Measurements from ENCODE around the gene FGD3. TPM values are rescaled to one million over a fixed set of nuclear protein-coding genes. Genes with fewer than 3 reads are reported as not detected.

The FGD3 gene
- total and polyA plus RNA-seq, 2 experiments from 2014 or later: 5.8 to 6.5 TPM

- WGBS (ENCODE audit: low lambda C conversion rate, missing lambda C conversion rate): 93% methylated on average over 4 of the region's 4 CpGs
Measured at GRCh38 chr9:93024646-93024910, 77.3 kb downstream of the FGD3 start.

GRCh38 chr9:93024986-93025630 lies 77.8 kb downstream of the FGD3 start:
- TF ChIP-seq, protein P1, sequence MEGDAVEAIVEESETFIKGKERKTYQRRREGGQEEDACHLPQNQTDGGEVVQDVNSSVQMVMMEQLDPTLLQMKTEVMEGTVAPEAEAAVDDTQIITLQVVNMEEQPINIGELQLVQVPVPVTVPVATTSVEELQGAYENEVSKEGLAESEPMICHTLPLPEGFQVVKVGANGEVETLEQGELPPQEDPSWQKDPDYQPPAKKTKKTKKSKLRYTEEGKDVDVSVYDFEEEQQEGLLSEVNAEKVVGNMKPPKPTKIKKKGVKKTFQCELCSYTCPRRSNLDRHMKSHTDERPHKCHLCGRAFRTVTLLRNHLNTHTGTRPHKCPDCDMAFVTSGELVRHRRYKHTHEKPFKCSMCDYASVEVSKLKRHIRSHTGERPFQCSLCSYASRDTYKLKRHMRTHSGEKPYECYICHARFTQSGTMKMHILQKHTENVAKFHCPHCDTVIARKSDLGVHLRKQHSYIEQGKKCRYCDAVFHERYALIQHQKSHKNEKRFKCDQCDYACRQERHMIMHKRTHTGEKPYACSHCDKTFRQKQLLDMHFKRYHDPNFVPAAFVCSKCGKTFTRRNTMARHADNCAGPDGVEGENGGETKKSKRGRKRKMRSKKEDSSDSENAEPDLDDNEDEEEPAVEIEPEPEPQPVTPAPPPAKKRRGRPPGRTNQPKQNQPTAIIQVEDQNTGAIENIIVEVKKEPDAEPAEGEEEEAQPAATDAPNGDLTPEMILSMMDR (IDR thresholded peaks at IDR 0.05; ENCODE audit: poor library complexity): no peak
- TF ChIP-seq EZH2 (IDR thresholded peaks at IDR 0.05; ENCODE audit: borderline replicate concordance) (no peak), EZH2phosphoT487 (IDR thresholded peaks at IDR 0.05; ENCODE audit: low read depth, severe bottlenecking, unreplicated experiment) (no peak)
- no peak overlapping the region for H3K4me2 ChIP-seq

More at GRCh38 chr9:93024646-93024910, 77.3 kb downstream of the FGD3 start:
- no peak for DNase-seq (ENCODE audit: low spot score)
- no peaks in the 10 kb centered on the region for H3K79me2 ChIP-seq
- H3K27me3 ChIP-seq: no peaks in the 10 kb centered on the region
- H3K4me1 ChIP-seq (ENCODE audit: insufficient read depth): no peaks in the 10 kb centered on the region
- no peak overlapping the region for H3K4me3 ChIP-seq
- H4K20me1 ChIP-seq (ENCODE audit: insufficient read depth, poor library complexity, severe bottlenecking): no peaks in the 10 kb centered on the region
- TF ChIP-seq EZH2 (IDR thresholded peaks at IDR 0.05; ENCODE audit: borderline replicate concordance) (no peak), EZH2phosphoT487 (IDR thresholded peaks at IDR 0.05; ENCODE audit: low read depth, severe bottlenecking, unreplicated experiment) (no peak)
- TF ChIP-seq, protein P1 (IDR thresholded peaks at IDR 0.05; ENCODE audit: poor library complexity): no peak
- H3K36me3 ChIP-seq (replicated peaks; ENCODE audit: insufficient read depth, low read depth): no peaks in the 10 kb centered on the region
- no peak overlapping the region for H2AFZ ChIP-seq
- no peak overlapping the region for H3K27ac ChIP-seq
- no peaks in the 10 kb centered on the region for H3K9me2 ChIP-seq (replicated peaks; ENCODE audit: insufficient read depth)
- H3K4me2 ChIP-seq: no peak overlapping the region
- H3K9me3 ChIP-seq (ENCODE audit: low read depth): no peaks in the 10 kb centered on the region

DNA sequence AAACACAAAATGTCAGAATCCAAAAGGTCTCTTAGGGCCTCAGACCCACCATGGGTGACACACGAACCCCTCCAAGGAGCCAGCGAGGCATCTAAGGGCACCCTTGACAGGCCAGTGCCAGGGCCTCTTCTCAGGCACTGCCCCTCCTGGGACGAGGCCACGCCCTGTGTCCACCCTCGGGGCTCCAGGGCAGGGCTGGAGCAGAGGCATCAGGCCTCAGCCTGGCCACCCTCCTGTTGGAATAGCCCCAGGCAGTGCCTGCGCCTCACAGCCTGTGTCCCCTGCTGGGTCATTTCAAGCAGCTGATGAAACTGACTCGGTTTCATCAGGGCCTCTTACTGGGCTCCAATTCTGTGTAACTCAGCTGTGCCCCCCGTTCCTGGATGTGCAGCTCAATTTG lies 78.4 kb downstream of the FGD3 start:
- Histone ChIP-seq H3K27me3 (no peaks in the 10 kb centered on the region), H2AFZ (no peak overlapping the region), H3K4me1 (ENCODE audit: insufficient read depth) (no peaks in the 10 kb centered on the region), H3K4me2 (no peak overlapping the region), H3K79me2 (no peaks in the 10 kb centered on the region), H3K36me3 (replicated peaks; ENCODE audit: insufficient read depth, low read depth) (no peaks in the 10 kb centered on the region), H3K4me3 (no peak overlapping the region), H3K9me2 (replicated peaks; ENCODE audit: insufficient read depth) (no peaks in the 10 kb centered on the region), H3K27ac (no peak overlapping the region), H4K20me1 (ENCODE audit: insufficient read depth, poor library complexity, severe bottlenecking) (no peaks in the 10 kb centered on the region), H3K9me3 (ENCODE audit: low read depth) (no peaks in the 10 kb centered on the region)
- DNase-seq (ENCODE audit: low spot score): no peak
- 83% methylated on average over 8 of the region's 8 CpGs for WGBS (ENCODE audit: low lambda C conversion rate, missing lambda C conversion rate)
- TF ChIP-seq EZH2phosphoT487 (IDR thresholded peaks at IDR 0.05; ENCODE audit: low read depth, severe bottlenecking, unreplicated experiment) (no peak), EZH2 (IDR thresholded peaks at IDR 0.05; ENCODE audit: borderline replicate concordance) (no peak)
- TF ChIP-seq, protein P1 (IDR thresholded peaks at IDR 0.05; ENCODE audit: poor library complexity): no peak

More at GRCh38 chr9:93024986-93025630, 77.8 kb downstream of the FGD3 start:
- Histone ChIP-seq H3K4me1 (ENCODE audit: insufficient read depth) (no peaks in the 10 kb centered on the region), H3K27me3 (no peaks in the 10 kb centered on the region), H3K79me2 (no peaks in the 10 kb centered on the region), H2AFZ (no peak overlapping the region), H3K27ac (no peak overlapping the region), H4K20me1 (ENCODE audit: insufficient read depth, poor library complexity, severe bottlenecking) (no peaks in the 10 kb centered on the region), H3K9me3 (ENCODE audit: low read depth) (no peaks in the 10 kb centered on the region), H3K9me2 (replicated peaks; ENCODE audit: insufficient read depth) (no peaks in the 10 kb centered on the region), H3K4me3 (no peak overlapping the region), H3K36me3 (replicated peaks; ENCODE audit: insufficient read depth, low read depth) (no peaks in the 10 kb centered on the region)
- DNase-seq (ENCODE audit: low spot score): no peak
- 98% methylated on average over 10 of the region's 11 CpGs for WGBS (ENCODE audit: low lambda C conversion rate, missing lambda C conversion rate)
